Activated CD8-positive, alpha-beta memory T cell treated with anti-CD3 and anti-CD28 coated beads for 36 hours (primary cell): Measurements from ENCODE around the gene RNF212. TPM values are rescaled to one million over a fixed set of nuclear protein-coding genes. Genes with fewer than 3 reads are reported as not detected.
"Not testable (repeated sequence)": the region's sequence is repeated elsewhere in the genome, so short reads cannot be mapped to it uniquely, and the experiment has no call there.

Experiments used
- CTCF ChIA-PET: fragments of 350-600 bp; sonication (Branson Sonifier 250); formaldehyde crosslinking; loops from one replicate; lab custom pipeline; 2021; ENCODE audit warnings: antibody characterized with exemption; lab: Charles Lee
- POLR2A ChIA-PET: fragments of 350-600 bp; sonication (Branson Sonifier 250); formaldehyde crosslinking; loops from one replicate; lab custom pipeline; 2021; ENCODE audit warnings: antibody characterized with exemption; lab: Charles Lee
- total RNA-seq, 2 experiments: library from RNA; stranded (reverse); gene quantifications; one replicate each; pipeline ENCODE4 v1.2.3, GENCODE V29; 2021

The RNF212 gene
- total RNA-seq, result 1 to 10 TPM; 1.1 to 1.6 TPM

GRCh38 chr4:1113311-1114009 lies at the start of gene RNF212:
Gene RNF212, minus strand, starts transcription at chr4:1113564. Its CDS starts 100 bp downstream, at chr4:1113464.
- POLR2A ChIA-PET, result no interaction called here
- CTCF ChIA-PET, result interaction anchor here (0.6 kb wide), 1 partner anchor 534 kb away, joined by 3 read pairs; no protein-coding TSS in a partner anchor

DNA sequence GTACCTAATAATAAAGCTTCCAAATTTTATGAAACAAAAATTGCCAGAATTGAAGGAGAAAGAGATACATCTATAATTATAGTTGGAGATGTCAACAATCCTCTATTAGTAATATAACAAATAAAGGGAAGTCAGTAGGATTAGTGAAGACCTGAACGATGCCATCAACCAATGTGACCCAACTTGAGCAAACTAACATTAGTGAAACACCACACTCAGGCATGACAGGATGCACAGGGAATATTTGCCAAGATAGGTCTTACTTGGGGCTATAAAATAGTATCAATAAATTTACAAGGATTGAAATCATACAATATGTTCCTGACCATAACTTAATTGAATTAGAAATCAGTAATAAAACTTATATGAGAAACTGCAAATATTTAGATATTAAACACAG lies 47.0 kb upstream of the RNF212 start:
- ChIA-PET POLR2A (no interaction called here), CTCF (no interaction called here)

DNA sequence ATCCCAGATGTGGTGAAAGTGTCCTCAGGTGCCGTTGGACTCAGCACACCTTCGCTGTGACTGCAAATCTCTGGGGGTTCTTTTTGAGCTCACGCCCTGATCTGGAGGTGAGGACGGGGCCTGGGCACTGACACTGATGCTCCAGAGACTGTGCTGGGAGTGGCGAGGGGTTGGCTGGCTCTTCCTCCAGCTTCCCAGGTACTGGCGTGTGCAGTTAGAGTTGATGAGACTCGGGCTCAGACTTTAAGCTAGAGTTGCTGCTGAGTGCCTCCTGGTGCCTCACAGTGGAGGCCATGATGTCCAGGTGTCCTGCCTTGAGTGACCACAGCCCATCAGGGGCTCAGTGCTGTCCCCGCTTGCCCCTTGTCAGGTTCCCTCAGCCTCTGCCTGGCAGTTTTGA lies 42.7 kb upstream of the RNF212 start:
- POLR2A ChIA-PET, result no interaction called here
- CTCF ChIA-PET, result interaction anchor here (2.0 kb wide), 1 partner anchor 11 kb away, joined by 6 read pairs; no protein-coding TSS in a partner anchor

GRCh38 chr4:1155314-1155713 lies 42.0 kb upstream of the RNF212 start:
- ChIA-PET POLR2A (no interaction called here), CTCF (interaction anchor here (2.0 kb wide), 1 partner anchor 12 kb away, joined by 6 read pairs; no protein-coding TSS in a partner anchor)

DNA sequence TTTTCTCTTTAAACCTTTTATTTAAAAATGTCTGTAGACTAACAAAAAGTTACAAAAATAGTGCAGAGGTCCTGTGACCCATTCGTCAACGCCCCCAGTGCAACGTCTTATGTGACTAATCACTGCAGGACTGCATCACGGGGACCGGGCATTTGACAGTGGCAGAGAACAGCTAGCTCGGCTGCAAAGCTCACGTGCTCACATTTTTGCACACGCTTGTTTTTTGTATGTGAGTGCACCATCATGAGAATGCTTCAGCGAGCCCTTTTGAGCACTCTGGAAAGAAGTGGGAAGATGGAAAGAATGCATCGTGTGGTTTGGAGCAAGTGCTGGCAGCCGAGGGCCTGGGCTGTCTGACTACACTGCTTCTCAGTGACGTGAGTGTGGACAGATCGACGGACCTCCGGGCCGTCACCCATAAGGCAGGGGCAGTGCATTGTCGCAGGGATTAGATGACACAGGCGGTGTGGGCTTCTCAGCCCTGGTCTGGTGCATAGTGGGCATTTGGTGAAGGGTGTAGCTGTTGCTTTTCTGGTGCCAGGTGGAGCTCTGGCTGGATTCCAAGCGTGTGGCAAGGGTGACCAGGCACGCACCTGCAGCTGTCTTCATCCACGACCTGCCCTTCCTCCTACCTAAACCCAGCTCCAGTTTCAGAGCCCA lies 41.3 kb upstream of the RNF212 start:
- ChIA-PET POLR2A (no interaction called here), CTCF (interaction anchor here (2.0 kb wide), 1 partner anchor 12 kb away, joined by 6 read pairs; no protein-coding TSS in a partner anchor)

GRCh38 chr4:1154126-1154522 lies 40.8 kb upstream of the RNF212 start:
- ChIA-PET POLR2A (no interaction called here), CTCF (no interaction called here)

- CTCF ChIA-PET, result no interaction called here
- POLR2A ChIA-PET, result no interaction called here
These were observed 40.3 kb upstream of the RNF212 start for GRCh38 chr4:1153567-1154090.

GRCh38 chr4:1152290-1152689 lies 38.9 kb upstream of the RNF212 start:
- POLR2A ChIA-PET, result no interaction called here
- CTCF ChIA-PET, result interaction anchor here (0.6 to 0.9 kb wide), 2 partner anchors 21 to 171 kb away, joined by 3 read pairs; no protein-coding TSS in a partner anchor

- CTCF ChIA-PET, result interaction anchor here (0.9 to 1.5 kb wide), 2 partner anchors 20 to 21 kb away, joined by 3 to 4 read pairs; no protein-coding TSS in a partner anchor
- POLR2A ChIA-PET, result no interaction called here
These were observed 38.2 kb upstream of the RNF212 start for GRCh38 chr4:1151541-1151940.

DNA sequence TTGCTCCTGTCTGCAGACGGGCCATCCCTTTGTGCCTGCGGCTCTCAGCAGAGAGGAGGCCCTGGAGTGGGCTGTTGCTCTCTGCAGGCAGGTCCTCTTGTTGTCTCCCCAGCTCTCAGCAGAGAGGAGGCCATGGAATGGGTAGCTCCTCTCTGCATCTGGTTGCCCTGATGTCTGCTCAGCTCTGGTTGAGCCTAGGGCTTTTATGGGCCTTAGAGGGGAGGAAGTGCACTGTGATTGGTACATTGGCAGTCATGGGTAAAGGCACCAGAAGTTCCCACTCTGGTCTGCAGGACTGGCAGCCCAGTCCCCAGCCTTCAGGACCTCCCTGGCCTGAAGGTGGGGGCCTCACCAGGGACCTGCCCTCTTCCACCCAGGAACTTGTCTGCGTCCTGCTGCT lies 37.5 kb upstream of the RNF212 start:
- POLR2A ChIA-PET, result no interaction called here
- CTCF ChIA-PET, result interaction anchor here (1.4 to 1.5 kb wide), 2 partner anchors 20 to 116 kb away, joined by 4 read pairs; no protein-coding TSS in a partner anchor

DNA sequence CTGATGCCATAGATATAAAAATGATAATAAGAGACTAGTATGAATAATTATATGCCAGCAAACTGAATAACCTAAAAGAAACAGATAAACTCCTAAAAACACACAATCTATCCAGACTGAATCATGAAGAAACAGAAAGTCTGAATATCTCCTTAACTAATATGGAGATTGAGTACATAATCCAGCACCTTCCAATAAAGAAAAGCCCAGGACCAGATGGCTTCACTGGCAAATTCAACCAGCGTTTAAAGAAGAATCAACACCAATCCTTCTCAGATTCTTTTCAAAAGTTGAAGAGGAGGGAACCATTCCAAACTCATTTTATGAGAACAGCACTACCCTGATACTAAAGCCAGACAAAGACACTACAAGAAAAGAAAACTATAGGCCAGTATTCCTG lies 26.5 kb upstream of the RNF212 start:
- CTCF ChIA-PET, result no interaction called here

GRCh38 chr4:1137850-1138249 lies 24.5 kb upstream of the RNF212 start:
- ChIA-PET CTCF (interaction anchor here (0.9 to 1.1 kb wide), 3 partner anchors 111 to 217 kb away, joined by 3 to 4 read pairs (median 3); partner anchors contain the start of gene CTBP1), POLR2A (no interaction called here)

More for the DNA sequence above, 26.5 kb upstream of the RNF212 start:
- POLR2A ChIA-PET, result no interaction called here

DNA sequence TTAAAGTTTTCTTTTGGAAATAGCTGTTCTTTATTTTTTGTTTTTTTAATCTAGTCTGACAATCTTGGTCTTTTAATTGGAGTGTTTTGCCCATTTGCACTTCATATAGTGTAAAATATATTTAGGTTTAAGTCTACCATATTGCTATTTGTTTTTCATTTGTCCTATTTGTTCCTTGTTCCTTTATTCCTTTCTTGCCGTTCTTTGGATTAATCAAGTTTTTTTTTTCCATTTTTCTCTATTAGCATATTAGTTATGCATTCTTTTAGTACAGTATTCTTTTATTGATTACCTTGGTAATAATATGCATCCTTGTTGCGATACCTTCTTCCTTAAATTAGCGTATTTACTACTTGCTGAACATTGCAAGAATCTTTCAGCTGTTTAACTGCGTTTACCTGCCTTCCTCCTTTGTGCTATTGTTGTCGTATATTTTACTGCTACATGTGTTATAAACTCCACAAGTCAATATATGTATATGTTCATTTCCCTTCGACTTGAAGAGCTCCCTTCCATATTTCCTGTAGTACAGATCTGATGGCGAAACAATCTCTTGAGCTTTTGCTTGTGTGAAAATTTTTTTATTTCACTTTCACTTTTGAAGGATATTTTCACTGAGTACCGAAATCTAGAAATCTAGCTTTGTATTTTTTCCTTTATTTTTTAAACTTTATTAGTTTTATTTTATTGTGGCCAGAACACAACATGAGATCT lies 23.9 kb upstream of the RNF212 start:
- ChIA-PET POLR2A (no interaction called here), CTCF (interaction anchor here (0.9 to 1.1 kb wide), 3 partner anchors 112 to 218 kb away, joined by 3 to 4 read pairs (median 3); partner anchors contain the start of gene CTBP1)

GRCh38 chr4:1136048-1136447 lies 22.7 kb upstream of the RNF212 start:
- ChIA-PET POLR2A (no interaction called here), CTCF (interaction anchor here (1.3 kb wide), 1 partner anchor 27 kb away, joined by 3 read pairs; no protein-coding TSS in a partner anchor)

DNA sequence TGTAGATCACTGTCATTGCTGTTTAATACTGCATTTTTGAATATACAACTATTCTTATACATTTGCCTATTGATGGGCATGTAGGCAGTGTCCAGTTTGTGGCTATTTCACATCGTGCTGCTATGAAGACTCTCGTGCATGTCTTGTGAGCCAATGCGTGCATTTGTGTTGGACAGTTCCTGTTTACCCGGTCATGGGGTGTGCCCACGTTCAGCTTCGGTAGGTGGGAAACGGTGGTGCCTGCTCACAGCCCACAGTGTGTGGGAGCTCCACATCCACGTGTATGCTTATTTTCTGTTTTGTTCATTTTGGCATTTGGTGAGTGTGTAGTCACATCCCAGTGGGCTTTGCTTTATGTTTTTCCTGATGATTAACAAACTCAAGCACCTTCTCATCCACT lies 19.7 kb upstream of the RNF212 start:
- POLR2A ChIA-PET, result no interaction called here
- CTCF ChIA-PET, result interaction anchor here (1.0 kb wide), 1 partner anchor 135 kb away, joined by 4 read pairs; no protein-coding TSS in a partner anchor

DNA sequence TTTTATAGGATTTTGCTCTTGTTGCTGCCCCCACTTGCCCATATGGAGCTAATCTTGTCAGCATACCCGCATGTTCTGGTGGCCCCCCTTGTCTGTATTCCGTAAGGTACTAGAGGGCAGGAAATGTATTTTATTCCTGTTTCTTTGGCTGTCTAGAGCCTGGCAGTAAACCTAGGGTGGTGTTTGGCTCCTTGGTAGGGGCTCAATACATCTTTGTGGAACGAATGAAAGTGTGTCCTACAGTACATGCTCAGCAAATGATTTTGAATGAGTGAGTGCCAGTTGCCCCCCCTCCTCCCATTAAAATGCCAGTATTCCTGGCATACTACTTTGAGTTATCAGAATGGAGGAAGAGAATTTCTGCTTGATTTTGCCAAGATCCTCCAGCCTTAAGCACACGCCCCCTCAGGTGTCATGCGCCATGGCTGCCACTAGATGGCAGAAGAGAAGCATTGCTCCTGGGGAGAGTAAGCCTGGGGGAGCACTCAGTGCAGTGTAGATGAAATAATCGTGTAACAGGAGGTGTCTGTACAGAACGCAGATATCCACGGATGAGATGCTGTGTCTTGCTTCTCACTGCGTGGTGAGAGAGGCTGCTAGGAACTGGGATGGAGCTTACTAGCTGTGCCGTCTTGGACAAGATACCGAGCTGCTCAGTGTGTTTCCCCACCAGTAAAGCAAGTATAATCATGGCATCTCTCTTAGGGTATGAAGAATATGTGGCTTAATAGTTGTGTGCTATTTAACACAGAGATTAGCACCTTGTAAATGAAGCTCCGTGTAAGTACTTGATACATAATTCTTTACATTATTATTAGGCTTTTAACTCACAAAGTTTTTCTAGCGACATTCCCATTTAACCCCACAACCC lies 17.2 kb upstream of the RNF212 start:
- CTCF ChIA-PET, result interaction anchor here (0.6 to 5.0 kb wide), 20 partner anchors 9 to 388 kb away, joined by 3 to 22 read pairs (median 4); partner anchors contain the start of gene UVSSA
- POLR2A ChIA-PET, result no interaction called here

- CTCF ChIA-PET, result interaction anchor here (5.0 kb wide), 1 partner anchor 141 kb away, joined by 22 read pairs; no protein-coding TSS in a partner anchor
- POLR2A ChIA-PET, result interaction anchor here (0.5 kb wide), 1 partner anchor 121 kb away, joined by 4 read pairs; no protein-coding TSS in a partner anchor
These were observed 13.1 kb upstream of the RNF212 start for GRCh38 chr4:1126506-1126905.

GRCh38 chr4:1125466-1125865 lies 12.1 kb upstream of the RNF212 start:
- CTCF ChIA-PET, POLR2A ChIA-PET: not testable (repeated sequence)
